Stimulated activated CD4-positive, alpha-beta T cell treated with anti-CD3 and anti-CD28 coated beads, Interleukin-4, amount 100 ng/mL, for 48 hours (primary cell): ENCODE data around the gene AGL.
"Not testable (repeated sequence)": the region's sequence is repeated elsewhere in the genome, so short reads cannot be mapped to it uniquely, and the experiment has no call there.

Experiments
- DNase-seq, 2 donors: peaks; one replicate each; pipeline ENCODE4 v3.0.0-alpha.2; 2020; ENCODE audit warnings: low read depth in 2 of 2

The AGL gene

GRCh38 chr1:99943223-99943794 lies 93.1 kb downstream of the AGL start:
- no peak for DNase-seq

- no peak for DNase-seq
These were observed 94.0 kb downstream of the AGL start for GRCh38 chr1:99944192-99944591.

- DNase-seq, result no peak
These were observed 95.0 kb downstream of the AGL start for GRCh38 chr1:99945174-99945573.

- no peak for DNase-seq
These were observed 100.3 kb downstream of the AGL start for GRCh38 chr1:99950486-99950885.

- DNase-seq, result no peak
These were observed 102.4 kb downstream of the AGL start for GRCh38 chr1:99952522-99952921.

- no peak for DNase-seq
These were observed 105.2 kb downstream of the AGL start for GRCh38 chr1:99955375-99955774.

- no peak for DNase-seq
These were observed 106.6 kb downstream of the AGL start for GRCh38 chr1:99956755-99957154.

- no peak for DNase-seq
These were observed 107.7 kb downstream of the AGL start for GRCh38 chr1:99957818-99958217.

- not testable (repeated sequence) for DNase-seq
These were observed 109.1 kb downstream of the AGL start for GRCh38 chr1:99959189-99959705.

- not testable (repeated sequence) for DNase-seq
These were observed 110.1 kb downstream of the AGL start for GRCh38 chr1:99960260-99960659.

GRCh38 chr1:99963041-99963795 lies 113.1 kb downstream of the AGL start:
- DNase-seq, result no peak

- no peak for DNase-seq
These were observed 114.6 kb downstream of the AGL start for GRCh38 chr1:99964806-99965205.

GRCh38 chr1:99965646-99966375 lies 115.7 kb downstream of the AGL start:
- no peak for DNase-seq

GRCh38 chr1:99968214-99968613 lies 118.1 kb downstream of the AGL start:
- DNase-seq, result no peak

GRCh38 chr1:99969260-99969728 lies 119.1 kb downstream of the AGL start:
- DNase-seq, result no peak

- DNase-seq, result peak; percentile 79 to 83
These were observed 119.8 kb downstream of the AGL start, which contains the start of gene SLC35A3 for GRCh38 chr1:99969729-99970621. Gene SLC35A3, plus strand, starts transcription at chr1:99969996. Its CDS starts 23,559 bp downstream, at chr1:99993555.

- no peak for DNase-seq
These were observed 120.6 kb downstream of the AGL start for GRCh38 chr1:99970713-99971255.

- not testable (repeated sequence) for DNase-seq
These were observed 121.9 kb downstream of the AGL start for GRCh38 chr1:99972066-99972465.
